Bone marrow (tissue), 2 donors: ENCODE measurements around the gene LMTK2.
A peak's percentile ranks its signal among the peaks of the same experiment; 100 is the strongest.
"Not testable (repeated sequence)": the region's sequence is repeated elsewhere in the genome, so short reads cannot be mapped to it uniquely, and the experiment has no call there.

Experiments used
- DNase-seq, 2 donors: peaks; one replicate each; lab custom pipeline; 2025; lab: John Stamatoyannopoulos, UW

The LMTK2 gene

DNA sequence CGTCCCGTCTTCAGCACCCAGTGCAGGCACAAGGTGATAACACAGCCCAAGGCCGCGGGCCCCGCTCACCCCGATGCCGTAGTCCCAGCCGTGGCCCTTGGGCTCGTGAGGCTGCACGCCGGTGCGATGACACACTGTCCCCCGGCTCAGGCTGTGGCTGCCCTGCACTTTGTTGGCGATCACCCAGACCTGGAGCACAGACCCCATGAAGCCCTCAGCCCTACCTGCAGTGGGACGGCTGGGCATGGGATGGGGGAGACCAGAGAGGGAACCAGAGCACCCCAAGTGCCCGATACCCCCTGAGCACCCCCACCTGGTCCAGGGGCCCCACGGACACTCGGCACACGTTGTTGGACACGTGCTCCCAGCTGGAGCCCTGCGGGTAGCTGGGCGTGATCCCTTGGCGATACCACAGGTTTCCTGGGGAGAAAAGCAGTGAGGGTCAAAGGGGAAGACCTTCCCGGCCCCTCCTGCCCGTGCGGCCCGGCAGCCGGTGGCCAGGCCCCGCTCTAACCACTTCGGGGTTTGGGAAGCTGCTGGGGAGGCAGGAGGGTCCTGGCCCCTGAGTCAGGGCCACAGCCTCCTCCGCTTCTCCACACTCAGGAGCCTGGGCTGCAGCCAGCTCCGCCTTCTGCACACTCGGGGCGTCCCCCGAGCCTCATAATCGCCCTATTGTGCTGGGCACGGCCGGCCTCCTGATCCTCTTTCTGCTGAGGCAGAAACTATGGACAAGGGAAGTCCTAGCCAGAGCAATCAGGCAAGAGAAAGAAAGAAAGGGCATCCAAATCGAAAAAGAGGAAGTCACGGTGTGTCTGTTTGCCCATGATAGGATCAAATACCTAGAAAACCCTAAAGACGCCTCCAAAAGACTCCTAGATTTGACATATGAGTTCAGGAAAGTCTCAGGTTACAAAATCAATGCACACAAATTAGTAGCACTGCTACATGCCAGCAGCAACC is 111.2 kb downstream of the LMTK2 start:
- peak in 1 of 2 donors; percentile 41 for DNase-seq

DNA sequence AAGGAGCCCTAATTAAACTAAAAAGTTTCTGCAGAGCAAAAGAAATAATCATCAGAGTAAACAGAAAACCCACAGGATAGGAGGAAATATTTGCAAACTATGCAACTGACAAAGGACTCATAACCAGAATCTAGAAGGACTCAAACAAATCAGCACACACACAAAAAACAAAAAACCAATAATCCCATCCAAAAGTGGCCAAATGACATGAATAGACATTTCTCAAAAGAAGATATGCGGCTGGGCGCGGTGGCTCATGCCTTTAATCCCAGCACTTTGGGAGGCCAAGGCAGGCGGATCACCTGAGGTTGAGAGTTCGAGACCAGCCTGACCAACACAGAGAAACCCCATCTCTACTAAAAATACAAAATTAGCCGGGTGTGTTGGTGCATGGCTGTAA is 112.7 kb downstream of the LMTK2 start:
- DNase-seq: not testable (repeated sequence)

DNA sequence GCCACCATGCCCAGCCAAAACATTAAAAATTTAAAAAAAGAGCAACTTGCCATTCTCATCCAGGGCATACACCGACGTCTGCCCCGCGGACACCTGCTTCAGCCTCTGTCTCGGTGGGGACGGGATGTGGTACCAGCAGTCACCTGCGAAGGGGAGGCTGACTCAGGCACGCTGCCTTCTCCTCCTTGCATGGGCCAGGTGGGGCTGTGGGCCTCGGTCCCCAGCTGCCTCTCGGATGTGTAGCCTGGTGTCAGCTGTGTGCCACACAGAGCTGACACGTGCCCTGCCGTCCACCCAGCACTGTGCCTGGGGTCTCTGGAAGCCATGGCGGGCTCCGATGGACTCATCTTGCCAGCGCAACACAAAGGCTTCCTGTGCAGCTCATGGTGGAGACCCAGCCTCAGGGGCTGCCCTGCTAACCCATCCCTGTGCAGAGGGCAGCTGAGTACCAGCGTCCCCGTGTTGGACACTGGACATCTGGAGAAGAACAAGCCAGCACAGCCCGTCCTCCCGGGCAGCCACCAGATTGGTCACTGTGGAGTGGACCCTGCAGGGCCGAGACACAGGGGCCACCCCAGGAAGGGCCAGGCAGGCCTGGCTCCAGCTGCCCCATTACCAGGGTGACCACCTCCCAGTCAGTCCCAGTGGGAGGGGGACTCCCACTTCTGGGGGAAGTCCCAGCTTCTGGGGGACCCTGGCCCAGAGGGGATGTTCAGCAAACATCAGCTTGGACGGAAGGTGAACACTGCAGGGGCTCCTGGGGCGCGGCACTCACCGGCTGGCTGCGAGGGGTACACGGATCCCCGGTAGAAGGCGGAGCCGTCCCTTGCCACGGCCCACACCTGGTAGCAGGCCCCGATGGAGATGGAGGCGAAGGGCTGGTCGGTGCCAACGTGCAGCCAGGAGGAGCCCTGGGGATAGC is 115.2 kb downstream of the LMTK2 start:
- DNase-seq: no peak

- DNase-seq: no peak
Measured at GRCh38 chr7:98222533-98223195, 116.0 kb downstream of the LMTK2 start.

DNA sequence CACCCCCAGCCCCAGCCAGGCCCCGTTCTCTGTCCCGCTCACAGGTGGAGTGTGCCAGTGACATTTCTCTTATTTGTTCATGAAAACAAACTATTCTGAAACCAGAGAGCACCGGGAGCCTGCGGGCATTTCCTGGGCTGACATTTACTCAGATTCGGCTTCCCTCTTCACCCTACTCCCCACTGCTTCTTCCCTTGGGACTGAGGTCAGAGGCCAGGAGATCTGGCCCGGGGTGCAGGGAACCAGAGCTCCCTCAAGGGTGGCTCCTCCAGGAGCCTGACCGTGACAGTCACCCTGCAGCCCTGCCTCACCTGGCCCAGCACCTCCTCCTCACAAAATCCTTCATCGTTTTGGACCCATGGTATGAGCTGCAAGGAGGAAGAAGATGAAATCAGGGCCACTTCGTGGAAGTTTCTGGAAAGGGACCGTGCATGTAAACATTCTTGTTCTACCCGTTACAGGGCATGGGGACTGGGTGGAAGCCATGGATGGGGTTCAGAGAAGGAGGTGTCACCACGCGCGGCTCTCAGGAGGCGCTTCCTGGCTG is 116.8 kb downstream of the LMTK2 start:
- no peak for DNase-seq

- no peak for DNase-seq
Measured at GRCh38 chr7:98223898-98224700, 117.4 kb downstream of the LMTK2 start.

DNA sequence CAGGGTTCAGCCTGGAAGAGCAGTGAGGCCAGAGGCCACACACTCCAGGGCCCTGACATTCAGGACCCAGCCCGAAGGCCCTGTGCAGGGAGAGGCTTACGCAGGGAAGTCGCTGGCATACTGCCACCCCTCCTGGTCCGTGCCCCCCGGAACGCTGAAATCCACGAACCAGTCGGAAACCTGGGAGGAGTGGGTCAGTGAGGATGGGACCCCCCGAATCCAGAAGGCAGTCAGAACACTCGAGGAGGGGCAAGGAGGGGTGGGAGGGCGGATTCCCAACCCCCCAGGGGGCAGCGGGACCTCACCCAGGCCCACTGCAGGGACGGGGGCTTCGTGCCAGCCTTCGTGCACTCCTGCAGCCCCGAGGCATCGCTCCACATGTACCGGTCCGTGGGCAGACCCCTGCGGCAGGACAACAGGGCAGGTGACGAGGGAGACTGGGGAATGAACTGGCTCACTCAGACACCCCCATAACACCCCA is 118.1 kb downstream of the LMTK2 start:
- no peak for DNase-seq

DNA sequence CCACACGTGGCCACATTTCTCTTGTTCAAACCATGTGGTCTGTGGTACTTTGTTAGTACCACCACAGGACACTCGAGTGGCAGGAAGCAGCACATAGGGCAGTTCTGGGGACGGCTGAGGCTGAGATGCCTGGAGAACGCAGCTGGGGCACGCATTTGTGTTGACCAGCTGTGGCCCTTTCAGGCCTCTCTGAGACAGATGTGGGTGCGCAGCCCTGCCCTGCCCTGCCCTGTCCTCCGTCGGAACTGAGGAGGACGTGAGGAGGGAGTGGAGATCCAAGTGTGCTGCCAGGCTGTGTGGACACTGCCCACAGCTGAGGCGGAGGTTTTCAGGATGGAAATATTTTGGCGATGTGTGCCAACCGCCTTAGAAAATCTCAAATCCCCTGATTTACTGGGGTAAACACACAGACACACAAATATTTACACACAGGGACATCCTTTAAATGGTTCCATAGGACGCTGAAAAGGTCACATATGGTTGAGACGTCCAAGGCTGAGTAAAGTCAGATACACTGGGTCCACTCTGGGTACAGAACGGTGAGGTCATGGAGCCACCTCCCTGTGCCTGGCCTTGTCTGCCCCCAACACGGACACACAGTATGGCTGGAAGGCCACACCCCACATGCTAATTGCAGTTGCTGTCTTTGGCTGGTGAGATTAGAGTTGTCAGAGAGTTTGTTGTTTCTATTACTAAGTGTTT is 119.4 kb downstream of the LMTK2 start:
- no peak for DNase-seq

GRCh38 chr7:98227939-98228338 is 121.3 kb downstream of the LMTK2 start:
- DNase-seq: no peak

DNA sequence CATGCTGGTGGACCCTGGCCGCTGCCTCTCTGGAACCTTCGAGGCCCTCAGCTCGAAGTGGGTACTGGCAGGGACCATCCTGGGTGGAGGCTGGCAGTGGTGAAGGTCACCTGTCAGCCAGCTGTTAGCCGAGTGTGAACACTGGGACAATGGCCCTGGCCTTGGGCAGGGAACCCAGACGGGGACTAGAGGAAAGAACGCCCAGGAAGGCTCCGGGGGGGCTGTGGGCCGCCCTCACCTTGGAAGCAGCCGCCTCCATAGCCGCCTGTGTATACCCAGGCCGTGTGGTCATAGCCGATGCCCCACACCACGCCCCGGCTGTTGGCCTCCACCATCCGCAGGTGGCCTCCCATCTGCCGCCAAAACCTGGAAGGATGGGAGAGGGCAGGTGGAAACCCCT is 122.1 kb downstream of the LMTK2 start:
- DNase-seq: no peak

GRCh38 chr7:98229441-98229840 is 122.8 kb downstream of the LMTK2 start:
- DNase-seq: no peak

DNA sequence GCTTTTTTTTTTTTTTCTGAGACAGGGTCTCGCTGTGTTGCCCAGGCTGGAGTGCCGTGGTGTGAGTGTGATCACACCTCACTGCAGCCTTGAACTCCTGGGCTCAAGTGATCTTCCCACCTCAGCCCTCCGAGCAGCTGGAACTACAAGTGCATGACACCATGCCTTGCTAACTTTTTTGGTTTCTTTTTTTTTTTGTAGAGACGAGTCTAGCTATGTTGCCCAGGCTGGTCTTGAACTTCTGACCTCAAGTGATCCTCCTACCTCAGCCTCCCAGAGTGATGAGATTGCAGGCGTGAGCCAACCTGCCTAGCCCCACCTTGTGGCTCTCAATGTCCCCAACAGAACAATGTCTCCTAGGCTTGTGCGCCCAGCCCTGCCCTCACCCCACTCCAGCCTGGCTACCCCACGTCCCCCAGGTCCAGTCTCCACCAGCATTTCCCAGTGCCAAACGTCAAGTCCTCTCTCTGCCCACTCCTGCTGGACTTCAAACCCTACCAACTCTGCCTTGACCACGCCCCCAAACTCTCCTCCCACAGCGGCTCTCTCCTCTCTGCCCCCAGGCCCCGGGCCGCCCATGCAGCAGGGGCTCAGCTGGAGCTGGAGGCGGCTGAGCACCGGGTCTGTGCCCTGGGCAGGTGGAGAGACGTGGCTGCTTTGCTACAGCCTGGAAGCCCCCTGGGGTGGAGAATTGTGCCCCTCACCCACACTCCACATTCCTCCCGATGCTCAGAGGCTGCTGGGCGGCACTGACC is 123.5 kb downstream of the LMTK2 start:
- no peak for DNase-seq

DNA sequence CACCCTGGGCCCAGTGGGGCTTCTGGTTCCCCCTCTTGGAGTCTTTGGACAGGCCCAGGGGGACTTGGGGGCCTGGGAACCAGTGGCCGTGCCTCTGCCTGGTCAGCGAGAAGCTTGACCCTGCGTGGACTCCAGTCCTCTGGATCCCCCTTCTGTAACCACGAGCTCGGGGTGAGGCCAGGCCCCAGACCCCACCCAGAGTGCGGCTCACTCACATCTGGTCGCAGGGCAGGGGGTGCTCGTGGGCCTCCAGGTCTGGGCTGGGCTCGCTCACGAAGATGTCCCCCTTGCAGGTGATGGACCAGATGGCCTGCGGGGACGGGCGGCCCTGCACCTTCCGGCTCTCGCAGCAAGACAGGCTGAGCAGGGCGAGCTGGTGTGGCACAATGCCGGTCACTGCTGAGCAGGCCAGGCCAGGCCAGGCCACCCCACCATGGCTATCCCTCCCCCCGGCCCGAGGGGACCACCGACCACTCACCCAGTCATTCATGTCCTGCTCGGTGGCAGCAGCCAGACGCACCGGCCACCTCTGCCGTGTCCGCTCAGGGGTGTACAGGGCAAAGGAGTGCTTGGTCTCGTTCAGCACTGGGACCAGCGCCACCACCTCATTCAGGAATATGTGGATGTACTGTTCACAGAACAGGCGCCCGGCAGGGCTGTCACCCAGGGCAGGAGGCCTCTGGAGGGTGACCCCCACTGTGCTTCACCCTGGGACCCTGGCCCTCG is 124.2 kb downstream of the LMTK2 start:
- no peak for DNase-seq

- DNase-seq: no peak
Measured at GRCh38 chr7:98231493-98232262, 125.0 kb downstream of the LMTK2 start.

DNA sequence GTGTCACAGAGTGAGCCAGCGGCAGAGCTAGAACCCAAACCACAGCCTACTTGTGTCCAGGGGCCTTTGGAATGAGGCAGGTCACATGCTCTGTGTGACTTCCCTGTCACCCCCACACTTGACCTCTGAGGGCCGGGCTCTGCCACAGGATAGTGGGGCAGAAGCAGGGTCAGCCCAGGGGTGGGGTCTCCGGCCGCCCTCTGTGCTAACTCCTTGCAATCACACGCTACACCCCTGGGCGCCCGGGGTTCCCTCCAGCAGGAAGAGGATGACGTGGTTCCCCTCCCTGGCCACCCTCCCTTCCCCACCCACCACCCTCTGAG is 125.6 kb downstream of the LMTK2 start:
- DNase-seq: no peak

DNA sequence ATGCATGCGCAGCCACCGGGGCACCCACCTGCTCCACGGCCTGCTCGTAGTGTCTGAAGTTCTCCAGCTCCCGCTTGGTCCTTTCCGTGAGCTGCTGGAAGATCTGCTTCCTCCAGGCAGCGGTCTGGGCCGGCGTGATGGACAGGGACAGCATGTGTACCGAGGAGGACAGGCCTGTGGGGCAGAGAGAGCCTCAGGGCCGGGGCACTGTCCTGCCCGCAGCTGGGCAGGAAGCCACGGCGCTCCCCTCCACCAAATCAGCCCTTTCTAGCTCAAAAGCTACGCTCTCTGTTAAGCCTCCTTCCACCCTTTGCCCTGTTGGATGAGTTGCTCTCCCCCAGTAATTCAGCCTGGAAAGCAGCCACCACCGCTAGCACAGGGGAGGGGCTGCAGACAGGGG is 126.1 kb downstream of the LMTK2 start:
- DNase-seq: no peak

- no peak for DNase-seq
Measured at GRCh38 chr7:98233219-98234070, 126.8 kb downstream of the LMTK2 start.
